Ovary (tissue), 1 donor: ENCODE results near the gene SNX24.

ENCODE experiments used
- EP300 ChIP-seq: sonication (generic); formaldehyde crosslinking; IDR thresholded peaks from one replicate; pipeline ENCODE4 v1.6.1; 2017; ENCODE audit warnings: antibody characterized with exemption
- POLR2A ChIP-seq: fragments of 450-650 bp; IDR thresholded peaks from one replicate; pipeline ENCODE4 v1.6.1; 2017; ENCODE audit warnings: antibody characterized with exemption, mild to moderate bottlenecking, moderate library complexity

GRCh38 chr5:122929980-122930379 lies 84.6 kb downstream of the SNX24 start:
- TF ChIP-seq EP300 (no peak), POLR2A (no peak)
